K562 (cell line): ENCODE results near the gene FAM131C.

Experiments used
- ELF1 ChIP-seq: fragments of 200-800 bp; sonication (Bioruptor generic); IDR thresholded peaks from 2 replicates; pipeline ENCODE4 v1.6.1; 2016; ENCODE audit warnings: missing genetic modification characterization, missing compliant biosample characterization
- NR2C2 ChIP-seq, 2 experiments: fragments of 200-800 bp in 1 of 2; sonication (Bioruptor generic) in 1 of 2; sonication (generic) in 1 of 2; formaldehyde crosslinking in 1 of 2; IDR thresholded peaks; 2 replicates each; pipeline versions ENCODE4 v1.6.1 to v1.8.0; 2016 to 2022; ENCODE audit warnings: mild to moderate bottlenecking in 1 of 2, missing compliant biosample characterization in 1 of 2, missing genetic modification characterization in 1 of 2, missing genetic modification reagents in 1 of 2
- PCBP1 ChIP-seq: fragments of 200-400 bp; formaldehyde crosslinking; IDR thresholded peaks from 2 replicates; pipeline ENCODE4 v1.6.1; 2018; ENCODE audit warnings: mild to moderate bottlenecking, low read depth, low read length; ENCODE audit not compliant: poor library complexity, severe bottlenecking
- SAFB2 ChIP-seq: fragments of 200-400 bp; formaldehyde crosslinking; IDR thresholded peaks from 2 replicates; pipeline ENCODE4 v1.6.1; 2018; ENCODE audit warnings: borderline replicate concordance, low read length, low read depth, moderate library complexity; ENCODE audit not compliant: severe bottlenecking
- TF ChIP-seq, protein P1 (sequence below): sonication (generic); formaldehyde crosslinking; IDR thresholded peaks from 2 replicates; pipeline ENCODE4 v1.8.1; 2023; ENCODE audit warnings: mild to moderate bottlenecking, missing genetic modification reagents
- TF ChIP-seq, protein P2 (sequence below): fragments of 250-450 bp; sonication (Bioruptor Pico); IDR thresholded peaks from 2 replicates; pipeline ENCODE4 v1.5.0; 2020; ENCODE audit warnings: mild to moderate bottlenecking, borderline replicate concordance
- TF ChIP-seq, protein P3 (sequence below), 3 experiments: IDR thresholded peaks in 2 of 3; conservative IDR thresholded peaks in 1 of 3; 2 replicates each; pipeline ENCODE4 v1.5.1; 2011 to 2012; ENCODE audit warnings: low read length in 3 of 3, mild to moderate bottlenecking in 3 of 3, control low read depth in 2 of 3, improper control_type of control experiment in 1 of 3, inconsistent platforms in 1 of 3, low read depth in 1 of 3, mixed read lengths in 1 of 3, moderate library complexity in 1 of 3; ENCODE audit not compliant: insufficient read depth in 2 of 3
- TF ChIP-seq, protein P4 (sequence below): fragments of 250-450 bp; sonication (Bioruptor Pico); IDR thresholded peaks from 2 replicates; pipeline ENCODE4 v1.8.0; 2021; ENCODE audit warnings: moderate library complexity, mild to moderate bottlenecking, inconsistent platforms

DNA sequence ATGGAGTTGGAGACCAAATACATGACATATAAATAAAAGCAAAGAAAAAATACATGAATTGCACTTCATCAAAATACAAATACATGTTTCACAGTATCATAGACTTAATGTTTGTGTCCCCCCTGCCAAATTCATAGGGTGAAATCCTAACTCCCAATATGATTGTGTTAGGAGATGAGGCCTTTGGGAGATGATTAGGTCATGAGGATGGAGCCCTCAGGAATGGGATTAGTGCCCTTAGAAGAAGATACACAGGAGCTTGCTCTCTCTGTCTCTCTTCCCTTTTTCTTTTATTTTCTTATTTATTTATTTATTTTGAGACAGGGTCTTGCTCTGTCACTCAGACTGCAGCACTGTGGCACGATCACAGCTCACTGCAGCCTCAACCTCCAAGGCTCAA lies 26.0 kb upstream of the FAM131C start:
- TF ChIP-seq, protein P1, sequence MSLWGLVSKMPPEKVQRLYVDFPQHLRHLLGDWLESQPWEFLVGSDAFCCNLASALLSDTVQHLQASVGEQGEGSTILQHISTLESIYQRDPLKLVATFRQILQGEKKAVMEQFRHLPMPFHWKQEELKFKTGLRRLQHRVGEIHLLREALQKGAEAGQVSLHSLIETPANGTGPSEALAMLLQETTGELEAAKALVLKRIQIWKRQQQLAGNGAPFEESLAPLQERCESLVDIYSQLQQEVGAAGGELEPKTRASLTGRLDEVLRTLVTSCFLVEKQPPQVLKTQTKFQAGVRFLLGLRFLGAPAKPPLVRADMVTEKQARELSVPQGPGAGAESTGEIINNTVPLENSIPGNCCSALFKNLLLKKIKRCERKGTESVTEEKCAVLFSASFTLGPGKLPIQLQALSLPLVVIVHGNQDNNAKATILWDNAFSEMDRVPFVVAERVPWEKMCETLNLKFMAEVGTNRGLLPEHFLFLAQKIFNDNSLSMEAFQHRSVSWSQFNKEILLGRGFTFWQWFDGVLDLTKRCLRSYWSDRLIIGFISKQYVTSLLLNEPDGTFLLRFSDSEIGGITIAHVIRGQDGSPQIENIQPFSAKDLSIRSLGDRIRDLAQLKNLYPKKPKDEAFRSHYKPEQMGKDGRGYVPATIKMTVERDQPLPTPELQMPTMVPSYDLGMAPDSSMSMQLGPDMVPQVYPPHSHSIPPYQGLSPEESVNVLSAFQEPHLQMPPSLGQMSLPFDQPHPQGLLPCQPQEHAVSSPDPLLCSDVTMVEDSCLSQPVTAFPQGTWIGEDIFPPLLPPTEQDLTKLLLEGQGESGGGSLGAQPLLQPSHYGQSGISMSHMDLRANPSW (CRISPR knock-in tag): no peak
- TF ChIP-seq, protein P2, sequence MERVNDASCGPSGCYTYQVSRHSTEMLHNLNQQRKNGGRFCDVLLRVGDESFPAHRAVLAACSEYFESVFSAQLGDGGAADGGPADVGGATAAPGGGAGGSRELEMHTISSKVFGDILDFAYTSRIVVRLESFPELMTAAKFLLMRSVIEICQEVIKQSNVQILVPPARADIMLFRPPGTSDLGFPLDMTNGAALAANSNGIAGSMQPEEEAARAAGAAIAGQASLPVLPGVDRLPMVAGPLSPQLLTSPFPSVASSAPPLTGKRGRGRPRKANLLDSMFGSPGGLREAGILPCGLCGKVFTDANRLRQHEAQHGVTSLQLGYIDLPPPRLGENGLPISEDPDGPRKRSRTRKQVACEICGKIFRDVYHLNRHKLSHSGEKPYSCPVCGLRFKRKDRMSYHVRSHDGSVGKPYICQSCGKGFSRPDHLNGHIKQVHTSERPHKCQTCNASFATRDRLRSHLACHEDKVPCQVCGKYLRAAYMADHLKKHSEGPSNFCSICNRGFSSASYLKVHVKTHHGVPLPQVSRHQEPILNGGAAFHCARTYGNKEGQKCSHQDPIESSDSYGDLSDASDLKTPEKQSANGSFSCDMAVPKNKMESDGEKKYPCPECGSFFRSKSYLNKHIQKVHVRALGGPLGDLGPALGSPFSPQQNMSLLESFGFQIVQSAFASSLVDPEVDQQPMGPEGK: no peak
- no peak for TF ChIP-seq SAFB2
- no peak for TF ChIP-seq PCBP1
- no peak for TF ChIP-seq ELF1 (tag)
- TF ChIP-seq, protein P3, sequence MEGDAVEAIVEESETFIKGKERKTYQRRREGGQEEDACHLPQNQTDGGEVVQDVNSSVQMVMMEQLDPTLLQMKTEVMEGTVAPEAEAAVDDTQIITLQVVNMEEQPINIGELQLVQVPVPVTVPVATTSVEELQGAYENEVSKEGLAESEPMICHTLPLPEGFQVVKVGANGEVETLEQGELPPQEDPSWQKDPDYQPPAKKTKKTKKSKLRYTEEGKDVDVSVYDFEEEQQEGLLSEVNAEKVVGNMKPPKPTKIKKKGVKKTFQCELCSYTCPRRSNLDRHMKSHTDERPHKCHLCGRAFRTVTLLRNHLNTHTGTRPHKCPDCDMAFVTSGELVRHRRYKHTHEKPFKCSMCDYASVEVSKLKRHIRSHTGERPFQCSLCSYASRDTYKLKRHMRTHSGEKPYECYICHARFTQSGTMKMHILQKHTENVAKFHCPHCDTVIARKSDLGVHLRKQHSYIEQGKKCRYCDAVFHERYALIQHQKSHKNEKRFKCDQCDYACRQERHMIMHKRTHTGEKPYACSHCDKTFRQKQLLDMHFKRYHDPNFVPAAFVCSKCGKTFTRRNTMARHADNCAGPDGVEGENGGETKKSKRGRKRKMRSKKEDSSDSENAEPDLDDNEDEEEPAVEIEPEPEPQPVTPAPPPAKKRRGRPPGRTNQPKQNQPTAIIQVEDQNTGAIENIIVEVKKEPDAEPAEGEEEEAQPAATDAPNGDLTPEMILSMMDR (IDR thresholded peaks at IDR 0.05 in 2 of 3, conservative IDR thresholded peaks at IDR 0.05 in 1 of 3; ENCODE audit: insufficient read depth in 2 of 3, low read depth in 1 of 3, low read length in 3 of 3): no peak
- TF ChIP-seq, protein P4, sequence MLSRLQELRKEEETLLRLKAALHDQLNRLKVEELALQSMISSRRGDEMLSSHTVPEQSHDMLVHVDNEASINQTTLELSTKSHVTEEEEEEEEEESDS: no peak
- no peak for TF ChIP-seq NR2C2 (CRISPR knock-in tag; IDR thresholded peaks at IDR 0.05)
- TF ChIP-seq NR2C2 (tag; IDR thresholded peaks at IDR 0.05): no peak
